Prostate gland (tissue), 2 donors: ENCODE data around the gene DSCAML1. TPM values are rescaled to one million over a fixed set of nuclear protein-coding genes. Genes with fewer than 3 reads are reported as not detected.

ENCODE experiments used
- DNase-seq: peaks from one replicate; pipeline ENCODE4 v3.0.0-alpha.2; 2019; ENCODE audit warnings: low spot score
- H3K27ac ChIP-seq, 2 donors: fragments of 200-600 bp; sonication (generic); 2 replicates each; pipeline ENCODE4 v1.5.1; 2017 to 2019
- H3K27me3 ChIP-seq: fragments of 200-600 bp; sonication (generic); replicated peaks from 2 replicates; pipeline ENCODE4 v1.5.1; 2019; ENCODE audit not compliant: insufficient read depth
- H3K36me3 ChIP-seq, 2 donors: fragments of 200-600 bp; sonication (generic); 1 replicate in 1 of 2; 2 replicates in 1 of 2; pipeline versions ENCODE4 v1.5.1 to v1.8.1; 2017 to 2019
- H3K4me1 ChIP-seq: fragments of 200-600 bp; sonication (generic); replicated peaks from 2 replicates; pipeline ENCODE4 v1.5.1; 2019
- H3K4me3 ChIP-seq, 2 donors: fragments of 200-600 bp; sonication (generic); 2 replicates each; pipeline ENCODE4 v1.5.1; 2017 to 2019
- H3K9me3 ChIP-seq: fragments of 200-600 bp; sonication (generic); 2 replicates; pipeline ENCODE4 v1.5.1; 2017
- CTCF ChIP-seq, 4 experiments: fragments of 200-600 bp in 2 of 4; fragments of 450-650 bp in 2 of 4; sonication (generic) in 2 of 4; IDR thresholded peaks; 1 replicate in 3 of 4; 2 replicates in 1 of 4; pipeline ENCODE4 v1.5.1; 2016 to 2019; ENCODE audit warnings: antibody characterized with exemption in 4 of 4, mild to moderate bottlenecking in 2 of 4, moderate library complexity in 2 of 4
- POLR2A ChIP-seq: fragments of 450-650 bp; IDR thresholded peaks from one replicate; pipeline ENCODE4 v1.6.1; 2016; ENCODE audit warnings: antibody characterized with exemption, mild to moderate bottlenecking
- POLR2AphosphoS5 ChIP-seq: sonication (generic); formaldehyde crosslinking; IDR thresholded peaks from one replicate; pipeline ENCODE4 v1.6.1; 2017; ENCODE audit warnings: antibody characterized with exemption
- WGBS: methylation state at CpG from one replicate; pipeline ENCODE4 v1.1.5; 2018; 5-methylcytosine and 5-hydroxymethylcytosine counted together
- intact Hi-C: fragments of 100-400 bp; cut with DNase I; formaldehyde crosslinking; loops from one replicate; pipeline ENCODE4 v1.14.2; 2022
- total RNA-seq, 2 donors: library from RNA; depleted of rRNA; stranded (reverse); fragments of >200 nt; gene quantifications; one replicate each; pipeline ENCODE4 v1.1.0, GENCODE V29; 2016

Gene DSCAML1
- total RNA-seq, 2 donors from 2014 or later: 0.14 to 2.8 TPM

- Histone ChIP-seq H3K36me3 (no peaks in the 10 kb centered on the region), H3K4me3 (no peak overlapping the region), H3K27me3 (peaks cover 17% of the 10 kb centered on the region), H3K4me1 (peaks cover 8% of the 10 kb centered on the region), H3K27ac (no peak overlapping the region), H3K9me3 (no peaks in the 10 kb centered on the region)
- 84% methylated on average over 5 of the region's 5 CpGs for WGBS
- intact Hi-C loops: loop anchor here (5.0 kb wide), 1 partner anchor 357 kb away; no protein-coding TSS in a partner anchor
- no peak for DNase-seq
- TF ChIP-seq CTCF (IDR thresholded peaks at IDR 0.05) (no peak), POLR2A (no peak), POLR2AphosphoS5 (no peak)
These were observed 2.6 kb upstream of the DSCAML1 start for GRCh38 chr11:117799634-117800033.

GRCh38 chr11:117796456-117796871, 552 bp downstream of the DSCAML1 start:
- Histone ChIP-seq H3K4me3 (peak overlapping the region; percentile 16 to 36), H3K36me3 (no peaks in the 10 kb centered on the region), H3K9me3 (no peaks in the 10 kb centered on the region), H3K4me1 (peaks cover 8% of the 10 kb centered on the region), H3K27ac (no peak overlapping the region), H3K27me3 (peaks cover 19% of the 10 kb centered on the region)
- TF ChIP-seq POLR2A (no peak), POLR2AphosphoS5 (no peak)
- intact Hi-C loops: no loop called here
- DNase-seq: no peak
- under 1% methylated on average over 28 of the region's 35 CpGs for whole genome bisulfite sequencing

GRCh38 chr11:117795638-117796455, 1.2 kb downstream of the DSCAML1 start:
- intact Hi-C loops: no loop called here
- 3% methylated on average over 48 of the region's 53 CpGs for WGBS
- peaks cover 19% of the 10 kb centered on the region for H3K27me3 ChIP-seq
- H3K36me3 ChIP-seq: no peaks in the 10 kb centered on the region
- peaks cover 8% of the 10 kb centered on the region for H3K4me1 ChIP-seq
- H3K4me3 ChIP-seq: peak overlapping the region; percentile 16 to 36
- H3K9me3 ChIP-seq: no peaks in the 10 kb centered on the region
- no peak for TF ChIP-seq POLR2AphosphoS5
- no peak for TF ChIP-seq CTCF (IDR thresholded peaks at IDR 0.05)
- TF ChIP-seq POLR2A: no peak
- H3K27ac ChIP-seq: no peak overlapping the region
- DNase-seq: no peak

- no peak for TF ChIP-seq CTCF (IDR thresholded peaks at IDR 0.05)
- TF ChIP-seq POLR2AphosphoS5: no peak
- no peak for TF ChIP-seq POLR2A
- intact Hi-C loops: no loop called here
- 61% methylated on average over 29 of the region's 29 CpGs for WGBS
- H3K36me3 ChIP-seq: no peaks in the 10 kb centered on the region
- H3K9me3 ChIP-seq: no peaks in the 10 kb centered on the region
- H3K4me3 ChIP-seq: no peak overlapping the region
- H3K27ac ChIP-seq: no peak overlapping the region
- H3K4me1 ChIP-seq: peaks cover 8% of the 10 kb centered on the region
- peaks cover 19% of the 10 kb centered on the region for H3K27me3 ChIP-seq
- DNase-seq: no peak
These were observed 2.0 kb downstream of the DSCAML1 start for GRCh38 chr11:117794772-117795629.

GRCh38 chr11:117794135-117794534, 2.9 kb downstream of the DSCAML1 start:
- intact Hi-C loops: no loop called here
- TF ChIP-seq POLR2AphosphoS5 (no peak), CTCF (IDR thresholded peaks at IDR 0.05) (no peak), POLR2A (no peak)
- no peak overlapping the region for H3K27ac ChIP-seq
- H3K4me3 ChIP-seq: no peak overlapping the region
- peaks cover 8% of the 10 kb centered on the region for H3K4me1 ChIP-seq
- H3K36me3 ChIP-seq: no peaks in the 10 kb centered on the region
- H3K27me3 ChIP-seq: peaks cover 18% of the 10 kb centered on the region
- H3K9me3 ChIP-seq: no peaks in the 10 kb centered on the region
- WGBS: 86% methylated on average over 10 of the region's 10 CpGs
- DNase-seq: no peak
